Motor neuron (in vitro differentiated cells): Measurements from ENCODE around the gene FAT3. TPM values are rescaled to one million over a fixed set of nuclear protein-coding genes. Genes with fewer than 3 reads are reported as not detected.
A peak's percentile ranks its signal among the peaks of the same experiment; 100 is the strongest.

Source experiments
- ATAC-seq, 8 experiments: fragments of 200-7000 bp; cut with Tn5 transposase; replicated peaks in 6 of 8; 2 replicates each; pipeline ENCODE4 v1.8.0; 2021; ENCODE audit warnings: mild to moderate bottlenecking in 8 of 8, moderate library complexity in 8 of 8
- H3K27ac ChIP-seq, 2 donors: fragments of 250-450 bp; sonication (Bioruptor Pico); 2 replicates each; pipeline ENCODE4 v1.9.0; 2021; ENCODE audit warnings: antibody characterized with exemption in 2 of 2, mild to moderate bottlenecking in 2 of 2, moderate library complexity in 1 of 2
- H3K4me1 ChIP-seq, 2 donors: fragments of 250-450 bp; sonication (Bioruptor Pico); replicated peaks in 1 of 2; 2 replicates each; pipeline ENCODE4 v1.6.1; 2021; ENCODE audit warnings: antibody characterized with exemption in 2 of 2, mild to moderate bottlenecking in 2 of 2, moderate library complexity in 1 of 2
- H3K4me3 ChIP-seq, 5 donors: fragments of 250-450 bp; sonication (Bioruptor Pico); 2 replicates each; pipeline ENCODE4 v1.9.0; 2021; ENCODE audit warnings: antibody characterized with exemption in 5 of 5, mild to moderate bottlenecking in 5 of 5, moderate library complexity in 4 of 5
- WGBS, 10 experiments: fragments of 450-650 bp; shearing (Covaris generic); methylation state at CpG; one replicate each; pipeline ENCODE4 v1.0.0; 2022; 5-methylcytosine and 5-hydroxymethylcytosine counted together
- in situ Hi-C, 9 experiments: fragments of 400-800 bp; cut with MboI; loops; one replicate each; pipeline ENCODE4 v1.15.0; 2021; ENCODE audit warnings: low sequenced_read_pairs in 9 of 9, low pct_unique_long_range_greater_than_20kb in 2 of 9; ENCODE audit not compliant: unreplicated experiment in 9 of 9
- total RNA-seq, 8 experiments: library from RNA; unstranded; fragments of 300-600 nt; gene quantifications; 2 replicates each; pipeline versions ENCODE4 v1.2.3 to v1.2.4, GENCODE V29; 2022

Gene FAT3
- total RNA-seq, 8 experiments from 2014 or later: 0.04 to 99.9 (median 36.4) TPM

DNA sequence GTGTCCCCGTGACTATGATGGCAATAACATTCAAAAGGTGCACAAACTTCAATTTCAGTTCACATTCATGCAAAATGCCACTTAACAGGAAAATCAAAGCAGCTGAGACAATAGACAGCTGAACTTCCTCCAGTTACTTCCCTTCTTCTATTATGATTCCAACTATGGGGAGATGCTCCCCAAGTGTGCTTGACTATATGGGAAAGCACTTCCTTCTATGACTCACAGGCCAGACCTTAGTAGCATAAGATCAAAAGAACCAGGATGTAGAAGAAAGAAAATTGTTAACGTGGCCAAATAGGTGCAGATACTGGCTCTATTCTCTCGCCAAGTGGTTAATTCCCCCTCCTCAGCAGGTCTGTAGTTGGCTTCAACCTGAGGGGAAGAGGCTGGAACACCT, 7.8 kb upstream of the FAT3 start:
- peaks cover 0 to 10% of the 10 kb centered on the region in 2 donors for H3K4me1 ChIP-seq
- ATAC-seq: no peak
- 10 to 100% (median 80%) methylated on average over 1 to 3 of the region's 3 CpGs; no CpG with 5 or more reads in 1 of the 10 experiments for WGBS, 10 experiments
- H3K27ac ChIP-seq: no peak overlapping the region
- H3K4me3 ChIP-seq: no peak overlapping the region
- in situ Hi-C loops: loop anchor here in 1 of 9 experiments (25.0 kb wide), 1 partner anchor 671 kb away; no protein-coding TSS in a partner anchor

DNA sequence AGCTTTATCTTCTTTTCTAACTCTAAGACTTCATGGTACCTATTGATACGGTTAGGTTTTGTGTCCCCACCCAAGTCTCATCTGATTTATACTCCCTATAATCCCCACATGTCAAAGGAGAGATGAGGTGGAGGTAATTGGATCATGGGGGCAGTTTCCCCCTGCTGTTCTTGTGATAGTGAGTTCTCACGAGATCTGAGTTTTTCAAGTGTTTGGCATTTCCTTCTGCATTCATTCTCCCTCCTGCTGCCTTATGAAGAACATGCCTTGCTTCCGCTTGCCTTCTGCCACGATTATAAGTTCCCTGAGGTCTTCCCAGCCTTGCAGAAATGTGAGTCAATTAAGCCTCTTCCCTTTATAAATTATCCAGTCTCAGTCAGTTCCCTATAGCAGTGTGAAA, 5.1 kb upstream of the FAT3 start:
- 11 to 83% (median 64%) methylated on average over 2 to 4 of the region's 4 CpGs for WGBS, 10 experiments
- peaks cover 13 to 16% of the 10 kb centered on the region in 2 donors for H3K4me1 ChIP-seq
- no peak overlapping the region for H3K27ac ChIP-seq
- ATAC-seq: no peak
- H3K4me3 ChIP-seq: no peak overlapping the region
- in situ Hi-C loops: loop anchor here in 1 of 9 experiments (25.0 kb wide), 1 partner anchor 668 kb away; no protein-coding TSS in a partner anchor

DNA sequence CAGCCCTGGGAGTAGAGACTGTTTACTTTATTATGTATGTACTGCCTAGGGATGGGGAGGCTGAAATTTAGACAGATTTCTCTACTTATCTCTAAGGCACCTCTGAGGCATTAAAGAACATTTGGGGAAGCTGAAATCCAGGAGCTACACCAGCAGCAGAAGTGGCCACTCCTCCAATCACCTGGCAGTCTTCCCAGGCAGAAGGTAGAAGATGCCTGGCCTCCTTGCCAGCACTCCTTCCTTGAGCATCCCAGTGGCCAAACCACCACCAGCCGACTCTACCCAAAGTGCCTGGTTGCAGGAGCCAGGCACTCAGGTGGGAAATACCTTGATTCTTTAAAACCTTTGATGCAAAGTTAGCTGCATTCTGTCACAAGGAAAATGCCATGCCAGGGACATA, 1.9 kb upstream of the FAT3 start:
- no peak for ATAC-seq
- Histone ChIP-seq H3K4me1 (peaks cover 13% of the 10 kb centered on the region in 2 donors), H3K27ac (no peak overlapping the region), H3K4me3 (peak overlapping the region in 1 of 5 donors; percentile 56)
- in situ Hi-C loops: loop anchor here in 1 of 9 experiments (25.0 kb wide), 1 partner anchor 665 kb away; no protein-coding TSS in a partner anchor
- WGBS, 10 experiments: 67 to 100% (median 100%) methylated on average over 1 of the region's 1 CpG; no CpG with 5 or more reads in 5 of the 10 experiments

- H3K4me3 ChIP-seq: peak overlapping the region; percentile 54 to 91 (median 65)
- no peak for ATAC-seq
- H3K4me1 ChIP-seq: peaks cover 24 to 25% of the 10 kb centered on the region in 2 donors
- WGBS, 10 experiments: 0 to 3% methylated on average over 1 to 6 of the region's 8 CpGs; no CpG with 5 or more reads in 8 of the 10 experiments
- in situ Hi-C loops: loop anchor here in 1 of 9 experiments (25.0 kb wide), 1 partner anchor 663 kb away; no protein-coding TSS in a partner anchor
- H3K27ac ChIP-seq: peak overlapping the region; percentile 81 to 84
These were observed 588 bp upstream of the FAT3 start for GRCh38 chr11:92224054-92224406.

DNA sequence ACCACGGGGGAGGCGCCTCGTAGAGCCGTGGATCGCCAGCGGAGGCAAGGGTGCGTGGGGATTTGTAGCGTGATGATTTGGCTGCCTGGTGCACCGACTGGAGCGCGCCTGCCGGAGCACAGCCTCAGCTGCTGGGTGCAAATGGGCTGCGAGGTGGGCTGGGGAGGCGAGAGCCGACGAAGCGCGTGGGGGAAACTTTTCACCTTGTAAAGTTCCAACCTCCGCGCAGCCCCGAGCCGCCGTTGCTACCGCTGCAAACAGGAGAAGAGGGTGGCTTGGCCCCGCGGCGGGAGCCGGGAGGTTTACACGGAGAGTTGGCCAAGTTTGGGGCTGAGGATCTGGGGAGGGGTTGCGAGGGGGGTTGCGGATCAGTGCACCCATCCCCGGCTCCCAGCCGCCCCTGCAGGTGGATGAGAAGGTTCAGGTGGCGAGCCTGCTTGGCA, 528 bp downstream of the FAT3 start:
- Histone ChIP-seq H3K4me1 (peaks cover 31 to 32% of the 10 kb centered on the region in 2 donors), H3K27ac (peak overlapping the region; percentile 81 to 84), H3K4me3 (peak overlapping the region; percentile 54 to 91 (median 65))
- peak in 3 of 8 experiments; percentile 0 to 23 (median 0) for ATAC-seq
- in situ Hi-C loops: loop anchor here in 1 of 9 experiments (25.0 kb wide), 1 partner anchor 637 kb away; no protein-coding TSS in a partner anchor
- WGBS, 10 experiments: 0 to 4% (median 0%) methylated on average over 1 to 11 of the region's 34 CpGs; no CpG with 5 or more reads in 7 of the 10 experiments

DNA sequence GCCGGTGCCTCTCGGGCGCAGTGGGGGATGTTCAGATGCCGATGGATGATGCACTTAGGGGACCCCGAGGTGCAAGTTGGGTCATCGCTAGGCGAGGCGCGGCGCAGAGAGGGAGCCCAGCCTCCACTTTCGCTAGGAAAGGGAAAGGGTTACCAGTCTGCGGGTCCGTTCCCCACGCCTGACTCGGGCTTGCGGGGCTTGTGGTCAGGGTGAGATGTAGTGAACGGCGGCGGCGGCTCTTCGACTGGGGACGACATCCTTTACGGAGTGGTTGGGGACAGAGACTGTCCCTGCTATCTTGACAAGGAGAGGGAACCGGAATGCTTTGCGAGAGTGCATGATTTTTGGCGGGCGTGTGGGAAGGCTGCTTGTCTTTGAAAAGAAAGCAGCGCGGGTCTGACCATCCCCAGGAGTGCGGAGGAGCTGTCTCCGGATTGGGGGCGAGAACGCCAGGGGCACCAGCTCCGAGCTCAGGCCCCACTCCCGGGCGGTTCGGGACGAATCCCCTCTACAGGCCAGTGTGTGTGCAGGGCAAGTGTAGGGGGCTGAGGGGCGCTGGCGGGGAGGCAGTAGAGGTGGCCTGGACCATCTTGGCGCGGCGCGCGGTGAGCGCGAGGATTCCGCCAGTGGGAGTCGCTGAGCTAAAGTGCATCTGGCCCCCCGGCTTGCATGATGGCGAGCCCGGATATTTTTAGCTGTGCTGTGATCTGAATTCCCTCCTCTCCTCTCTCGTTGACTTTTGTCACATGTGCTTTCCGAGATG, 1.1 kb downstream of the FAT3 start:
- Histone ChIP-seq H3K4me3 (peak overlapping the region; percentile 54 to 91 (median 65)), H3K4me1 (peaks cover 32 to 33% of the 10 kb centered on the region in 2 donors), H3K27ac (peak overlapping the region; percentile 81 to 84)
- 0 to 20% (median 0%) methylated on average over 1 to 6 of the region's 54 CpGs; no CpG with 5 or more reads in 6 of the 10 experiments for WGBS, 10 experiments
- in situ Hi-C loops: loop anchor here in 1 of 9 experiments (25.0 kb wide), 1 partner anchor 637 kb away; no protein-coding TSS in a partner anchor
- ATAC-seq: peak in 5 of 8 experiments; percentile 37 to 46 (median 43)

- H3K4me3 ChIP-seq: peak overlapping the region; percentile 54 to 91 (median 65)
- WGBS, 10 experiments: 0 to 2% (median 0%) methylated on average over 1 to 7 of the region's 65 CpGs; no CpG with 5 or more reads in 7 of the 10 experiments
- in situ Hi-C loops: loop anchor here in 1 of 9 experiments (25.0 kb wide), 1 partner anchor 636 kb away; no protein-coding TSS in a partner anchor
- peak overlapping the region; percentile 81 to 84 for H3K27ac ChIP-seq
- H3K4me1 ChIP-seq: peaks cover 32 to 36% of the 10 kb centered on the region in 2 donors
- peak in 5 of 8 experiments; percentile 19 to 42 (median 36) for ATAC-seq
These were observed 2.0 kb downstream of the FAT3 start for GRCh38 chr11:92226331-92227229.

- H3K27ac ChIP-seq: peak overlapping the region; percentile 81 to 84
- H3K4me3 ChIP-seq: peak overlapping the region; percentile 54 to 91 (median 65)
- H3K4me1 ChIP-seq: peaks cover 36 to 40% of the 10 kb centered on the region in 2 donors
- 0 to 61% (median 8%) methylated on average over 1 to 6 of the region's 13 CpGs; no CpG with 5 or more reads in 2 of the 10 experiments for WGBS, 10 experiments
- ATAC-seq: peak in 5 of 8 experiments; percentile 2 to 8 (median 4)
- in situ Hi-C loops: loop anchor here in 1 of 9 experiments (25.0 kb wide), 1 partner anchor 635 kb away; no protein-coding TSS in a partner anchor
These were observed 2.7 kb downstream of the FAT3 start for GRCh38 chr11:92227230-92227814.

DNA sequence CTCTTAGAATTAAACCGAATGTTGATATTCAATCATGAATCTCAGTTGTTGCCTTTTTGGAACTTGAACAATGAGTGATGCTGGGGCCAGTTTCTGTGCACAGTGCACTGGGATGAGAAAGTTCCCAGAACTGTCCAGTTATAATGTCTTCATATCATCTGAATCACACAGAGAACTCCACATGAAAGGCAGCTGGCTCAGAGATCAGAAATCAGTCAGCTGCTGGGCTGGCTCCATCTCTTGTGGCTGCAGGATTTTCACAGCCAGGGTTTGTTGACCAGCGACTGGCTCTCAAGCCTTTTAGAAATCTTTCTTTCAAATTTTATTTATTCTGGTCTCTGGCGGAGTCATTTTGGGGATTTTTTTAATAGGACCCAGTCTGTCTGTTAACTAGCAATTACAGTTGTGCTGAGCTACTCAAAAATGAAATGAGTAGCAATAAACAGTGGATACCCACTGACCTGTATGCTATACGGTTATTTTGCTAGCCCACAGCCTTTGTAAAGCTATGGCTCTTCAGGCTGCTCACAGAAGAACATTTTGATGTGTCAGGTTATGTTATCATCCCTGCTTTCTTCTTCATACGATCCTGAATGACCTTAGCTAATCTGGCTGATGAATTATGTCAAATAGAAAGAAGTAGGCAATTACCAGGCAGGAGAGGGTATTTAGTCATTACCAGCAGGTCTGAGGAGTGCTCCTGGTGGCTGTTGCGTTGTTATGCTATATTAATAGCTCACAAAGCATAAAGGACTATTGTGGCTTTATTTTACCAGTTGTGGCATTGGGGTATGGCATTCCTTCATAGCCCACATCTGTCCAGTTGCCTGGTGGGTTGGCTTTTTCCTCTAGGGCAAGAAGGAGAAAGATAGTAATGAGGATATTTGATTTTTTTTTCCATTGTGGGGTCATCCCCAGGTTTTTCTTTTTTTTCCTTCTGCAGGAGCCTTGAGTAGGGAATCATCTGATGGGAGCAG, 3.6 kb downstream of the FAT3 start:
- WGBS, 10 experiments: 11 to 35% (median 20%) methylated on average over 1 to 6 of the region's 6 CpGs
- in situ Hi-C loops: loop anchor here in 1 of 9 experiments (25.0 kb wide), 1 partner anchor 634 kb away; no protein-coding TSS in a partner anchor
- H3K4me3 ChIP-seq: peak overlapping the region; percentile 54 to 91 (median 65)
- peaks cover 30 to 31% of the 10 kb centered on the region in 2 donors for H3K4me1 ChIP-seq
- peak overlapping the region; percentile 81 to 84 for H3K27ac ChIP-seq
- peak in 5 of 8 experiments; percentile 1 to 15 (median 11) for ATAC-seq

DNA sequence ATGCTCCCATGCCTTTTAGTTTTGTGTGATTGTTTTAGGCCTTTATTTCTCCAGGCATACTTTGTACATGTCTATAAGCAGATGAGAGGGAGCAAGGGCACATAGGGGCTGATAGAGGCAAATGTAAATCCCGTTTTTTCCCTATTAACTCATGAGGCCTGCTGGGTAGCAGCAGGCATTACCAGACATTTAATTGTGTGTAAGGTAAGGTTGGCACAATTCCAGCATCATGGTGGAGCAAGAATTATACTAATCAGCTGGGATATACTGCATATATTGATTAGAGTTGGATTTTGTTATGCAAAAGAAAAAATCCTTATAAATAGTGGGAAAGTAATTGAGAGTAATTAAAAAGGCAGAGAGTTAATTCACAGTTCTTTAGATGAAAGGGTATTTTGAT, 12.2 kb downstream of the FAT3 start:
- no peak for ATAC-seq
- WGBS, 10 experiments: 0 to 86% (median 77%) methylated on average over 1 of the region's 1 CpG; no CpG with 5 or more reads in 5 of the 10 experiments
- no peak overlapping the region for H3K4me3 ChIP-seq
- peaks cover 25 to 36% of the 10 kb centered on the region in 2 donors for H3K4me1 ChIP-seq
- in situ Hi-C loops: loop anchor here in 1 of 9 experiments (25.0 kb wide), 1 partner anchor 625 kb away; no protein-coding TSS in a partner anchor
- H3K27ac ChIP-seq: no peak overlapping the region

GRCh38 chr11:92240916-92241315, 16.3 kb downstream of the FAT3 start:
- in situ Hi-C loops: loop anchor here in 1 of 9 experiments (25.0 kb wide), 1 partner anchor 621 kb away; no protein-coding TSS in a partner anchor
- 0% methylated on average over 1 of the region's 1 CpG; no CpG with 5 or more reads in 2 of the 10 experiments for WGBS, 10 experiments
- H3K4me1 ChIP-seq: peaks cover 30 to 44% of the 10 kb centered on the region in 2 donors
- peak overlapping the region in 1 of 2 donors; percentile 28 for H3K27ac ChIP-seq
- ATAC-seq: peak in 5 of 8 experiments; percentile 60 to 93 (median 78)
- H3K4me3 ChIP-seq: no peak overlapping the region
